HCT116 (cell line): ENCODE results near the gene HERPUD2. TPM values are rescaled to one million over a fixed set of nuclear protein-coding genes. Genes with fewer than 3 reads are reported as not detected.

Source experiments
- ATAC-seq: fragments of 200-7000 bp; cut with Tn5 transposase; 2 replicates; pipeline ENCODE4 v1.9.1; 2020; ENCODE audit warnings: mild to moderate bottlenecking, moderate library complexity
- BruUV-seq: library from RNA; stranded (reverse); fragments of 400-500 nt; replicated peaks from 2 replicates; lab custom pipeline; 2021; lab: Mats Ljungman, UMichigan
- CTCF ChIA-PET: fragments of 300-600 bp; sonication (Branson Sonifier 250); formaldehyde crosslinking; loops from one replicate; lab custom pipeline; 2021; ENCODE audit warnings: antibody characterized with exemption; lab: Charles Lee
- POLR2A ChIA-PET: fragments of 300-600, 350-600 bp; sonication (Branson Sonifier 250); formaldehyde crosslinking; loops from one replicate; lab custom pipeline; 2021; ENCODE audit warnings: antibody characterized with exemption; lab: Charles Lee
- RAD21 ChIA-PET, 2 experiments: fragments of 300-600 bp; sonication (Branson Sonifier 250); formaldehyde crosslinking; loops; one replicate each; lab custom pipeline; 2023; ENCODE audit warnings: low total read pairs in 2 of 2; ENCODE audit not compliant: uncharacterized antibody in 2 of 2, unreplicated experiment in 2 of 2, low non-redundant PET in 1 of 2; lab: Charles Lee
- DNase-seq: peaks from one replicate; pipeline ENCODE4 v3.0.0-alpha.2; 2010; ENCODE audit warnings: low read depth, low spot score
- H2AFZ ChIP-seq: fragments of 200-600 bp; shearing (Covaris generic), sonication (generic); 2 replicates; pipeline ENCODE4 v1.6.1; 2017; ENCODE audit warnings: low read depth, mixed run types, mixed read lengths, antibody characterized with exemption, low read length; ENCODE audit not compliant: poor library complexity, severe bottlenecking
- H3K27ac ChIP-seq: 2 replicates; pipeline ENCODE4 v1.5.1; 2012; ENCODE audit warnings: low read depth, low read length
- H3K27me3 ChIP-seq: fragments of 200-600 bp; sonication (generic); 2 replicates; pipeline ENCODE4 v1.6.1; 2016; ENCODE audit warnings: mixed run types, low read length, mixed read lengths; ENCODE audit not compliant: insufficient read depth
- H3K36me3 ChIP-seq, 2 experiments: fragments of 200-500 bp in 1 of 2; fragments of 200-600 bp in 1 of 2; sonication (Bioruptor generic) in 1 of 2; sonication (generic) in 1 of 2; 2 replicates each; pipeline versions ENCODE4 v1.5.1 to v1.6.1; 2014 to 2016; ENCODE audit warnings: low read length in 2 of 2, inconsistent platforms in 1 of 2, mixed read lengths in 1 of 2, mixed run types in 1 of 2; ENCODE audit not compliant: insufficient read depth in 2 of 2, control insufficient read depth in 1 of 2
- H3K4me1 ChIP-seq, 2 experiments: fragments of 200-600 bp in 1 of 2; sonication (generic) in 1 of 2; 2 replicates each; pipeline versions ENCODE4 v1.5.1 to v1.6.1; 2012 to 2017; ENCODE audit warnings: low read length in 2 of 2, inconsistent platforms in 1 of 2, mild to moderate bottlenecking in 1 of 2, mixed read lengths in 1 of 2, mixed run types in 1 of 2, moderate library complexity in 1 of 2; ENCODE audit not compliant: insufficient read depth in 2 of 2, control insufficient read depth in 1 of 2
- H3K4me2 ChIP-seq: fragments of 200-600 bp; sonication (generic); 2 replicates; pipeline ENCODE4 v1.6.1; 2017; ENCODE audit warnings: mixed run types, low read length, mixed read lengths
- H3K4me3 ChIP-seq, 2 experiments: fragments of 200-600 bp in 1 of 2; sonication (generic) in 1 of 2; replicated peaks in 1 of 2; 2 replicates each; pipeline ENCODE4 v1.5.1; 2011 to 2016; ENCODE audit warnings: low read length in 2 of 2, control low read depth in 1 of 2, low read depth in 1 of 2, mild to moderate bottlenecking in 1 of 2, mixed read lengths in 1 of 2, mixed run types in 1 of 2
- H3K79me2 ChIP-seq: fragments of 200-600 bp; sonication (generic); 2 replicates; pipeline ENCODE4 v1.6.1; 2017; ENCODE audit warnings: mild to moderate bottlenecking, mixed run types, low read length, moderate library complexity, mixed read lengths; ENCODE audit not compliant: insufficient read depth
- H3K9ac ChIP-seq: fragments of 200-600 bp; sonication (generic); 2 replicates; pipeline ENCODE4 v1.6.1; 2016; ENCODE audit warnings: low read length, mixed read lengths
- H3K9me2 ChIP-seq: fragments of 200-600 bp; sonication (generic), shearing (Covaris generic); 2 replicates; pipeline ENCODE4 v1.6.1; 2017; ENCODE audit warnings: mixed run types, mild to moderate bottlenecking, moderate library complexity; ENCODE audit not compliant: insufficient read depth
- H3K9me3 ChIP-seq, 2 experiments: fragments of 200-500 bp in 1 of 2; fragments of 200-600 bp in 1 of 2; sonication (Bioruptor generic) in 1 of 2; sonication (generic) in 1 of 2; 2 replicates each; pipeline ENCODE4 v1.6.1; 2014 to 2017; ENCODE audit warnings: low read length in 2 of 2, mixed read lengths in 2 of 2, inconsistent platforms in 1 of 2, low read depth in 1 of 2, mild to moderate bottlenecking in 1 of 2, mixed run types in 1 of 2, moderate library complexity in 1 of 2; ENCODE audit not compliant: control insufficient read depth in 1 of 2, insufficient read depth in 1 of 2
- H4K20me1 ChIP-seq: fragments of 200-600 bp; sonication (generic), shearing (Covaris generic); 2 replicates; pipeline ENCODE4 v1.6.1; 2017; ENCODE audit warnings: mixed run types, mild to moderate bottlenecking, moderate library complexity; ENCODE audit not compliant: insufficient read depth
- ATF3 ChIP-seq: IDR thresholded peaks from 2 replicates; pipeline ENCODE4 v1.6.1; 2012
- CBX3 ChIP-seq: IDR thresholded peaks from 2 replicates; pipeline ENCODE4 v1.6.1; 2012; ENCODE audit warnings: low read depth
- CEBPB ChIP-seq: IDR thresholded peaks from 2 replicates; pipeline ENCODE4 v1.6.1; 2012; ENCODE audit warnings: low read depth
- CTCF ChIP-seq, 3 experiments: fragments of 200-600 bp in 1 of 3; sonication (generic) in 1 of 3; IDR thresholded peaks in 2 of 3; conservative IDR thresholded peaks in 1 of 3; 2 replicates each; pipeline ENCODE4 v1.5.1; 2012 to 2017; ENCODE audit warnings: low read depth in 2 of 3, low read length in 2 of 3, antibody characterized with exemption in 1 of 3, borderline replicate concordance in 1 of 3, control low read depth in 1 of 3, mild to moderate bottlenecking in 1 of 3, mixed read lengths in 1 of 3, mixed run types in 1 of 3, moderate library complexity in 1 of 3; ENCODE audit not compliant: insufficient read depth in 1 of 3
- EGR1 ChIP-seq: IDR thresholded peaks from 2 replicates; pipeline ENCODE4 v1.6.1; 2012; ENCODE audit warnings: low read depth
- EZH2phosphoT487 ChIP-seq: fragments of 200-600 bp; IDR thresholded peaks from 2 replicates; pipeline ENCODE4 v1.6.1; 2018; ENCODE audit warnings: antibody characterized with exemption, borderline replicate concordance
- JUND ChIP-seq: IDR thresholded peaks from 2 replicates; pipeline ENCODE4 v1.6.1; 2012
- POLR2AphosphoS5 ChIP-seq: IDR thresholded peaks from 2 replicates; pipeline ENCODE4 v1.6.1; 2011; ENCODE audit warnings: mild to moderate bottlenecking, low read depth, low read length, moderate library complexity
- RAD21 ChIP-seq: IDR thresholded peaks from 2 replicates; pipeline ENCODE4 v1.6.1; 2012; ENCODE audit warnings: low read depth, mild to moderate bottlenecking
- REST ChIP-seq: IDR thresholded peaks from 2 replicates; pipeline ENCODE4 v1.6.1; 2012; ENCODE audit warnings: low read depth
- SIN3A ChIP-seq: IDR thresholded peaks from 2 replicates; pipeline ENCODE4 v1.6.1; 2012; ENCODE audit warnings: low read depth
- SP1 ChIP-seq: IDR thresholded peaks from 2 replicates; pipeline ENCODE4 v1.6.1; 2012; ENCODE audit warnings: low read depth
- SRF ChIP-seq: IDR thresholded peaks from 2 replicates; pipeline ENCODE4 v1.6.1; 2012; ENCODE audit warnings: low read depth
- ZBTB33 ChIP-seq: IDR thresholded peaks from 2 replicates; pipeline ENCODE4 v1.6.1; 2011; ENCODE audit warnings: mild to moderate bottlenecking, low read length, moderate library complexity; ENCODE audit not compliant: insufficient replicate concordance; ENCODE audit errors: extremely low read depth
- ZFX ChIP-seq: fragments of 450-650 bp; IDR thresholded peaks from 2 replicates; pipeline ENCODE4 v1.6.1; 2017
- ZNF274 ChIP-seq: fragments of 200-500 bp; sonication (Bioruptor generic); IDR thresholded peaks from 2 replicates; pipeline ENCODE4 v1.6.1; 2014; ENCODE audit warnings: mild to moderate bottlenecking, low read depth, low read length, inconsistent platforms
- intact Hi-C: fragments of 100-400 bp; cut with micrococcal nuclease; formaldehyde crosslinking; loops from 2 replicates; pipeline ENCODE4 v1.10.0; 2022
- total RNA-seq: library from RNA; stranded (reverse); gene quantifications from one replicate; pipeline ENCODE4 v1.2.1, GENCODE V29; 2021; ENCODE audit not compliant: unreplicated experiment

HERPUD2 gene
- total RNA-seq, 1 experiment from 2014 or later = 20.5 TPM

- H2AFZ ChIP-seq = no peak overlapping the region
- intact Hi-C loops = no loop called here
- ChIA-PET RAD21 (no interaction called here), POLR2A (no interaction called here), CTCF (no interaction called here)
- DNase-seq (no peak), ATAC-seq (no peak)
- no peaks in the 10 kb centered on the region for H3K9me3 ChIP-seq
- no peak overlapping the region for H3K27ac ChIP-seq
- no peaks in the 10 kb centered on the region for H3K27me3 ChIP-seq
- BruUV-seq = no TSS peak
- H3K36me3 ChIP-seq = no peaks in the 10 kb centered on the region
- no peaks in the 10 kb centered on the region for H4K20me1 ChIP-seq
- no peak overlapping the region for H3K9ac ChIP-seq
- TF ChIP-seq ZBTB33 (no peak), EZH2phosphoT487 (no peak), RAD21 (no peak), SP1 (no peak), CTCF (IDR thresholded peaks at IDR 0.05 in 2 of 3, conservative IDR thresholded peaks at IDR 0.05 in 1 of 3; ENCODE audit: borderline replicate concordance in 1 of 3, insufficient read depth in 1 of 3, low read depth in 2 of 3, low read length in 2 of 3) (no peak), ATF3 (no peak), POLR2AphosphoS5 (no peak), SRF (no peak), REST (no peak), ZNF274 (no peak), CBX3 (no peak), EGR1 (no peak), ZFX (no peak), SIN3A (no peak), JUND (no peak), CEBPB (no peak)
- H3K4me3 ChIP-seq = no peak overlapping the region
- no peaks in the 10 kb centered on the region for H3K9me2 ChIP-seq
- no peaks in the 10 kb centered on the region for H3K79me2 ChIP-seq
- H3K4me2 ChIP-seq = no peak overlapping the region
- H3K4me1 ChIP-seq = no peaks in the 10 kb centered on the region
Observed at GRCh38 chr7:35716038-35716803, 21.3 kb upstream of the HERPUD2 start.
